IPS-18a (cell line): ENCODE data around the gene LMTK2.
A peak's percentile ranks its signal among the peaks of the same experiment; 100 is the strongest.

ENCODE experiments used
- H3K27ac ChIP-seq: one replicate; pipeline ENCODE4 v1.5.1; 2013; ENCODE audit warnings: low read length
- H3K27me3 ChIP-seq: one replicate; pipeline ENCODE4 v1.6.1; 2013; ENCODE audit warnings: mild to moderate bottlenecking, low read length; ENCODE audit not compliant: control insufficient read depth, insufficient read depth
- H3K36me3 ChIP-seq: one replicate; pipeline ENCODE4 v1.6.1; 2013; ENCODE audit warnings: low read depth, low read length; ENCODE audit not compliant: control insufficient read depth
- H3K4me1 ChIP-seq: one replicate; pipeline ENCODE4 v1.6.1; 2013; ENCODE audit warnings: low read depth, low read length; ENCODE audit not compliant: control insufficient read depth
- H3K4me3 ChIP-seq: one replicate; pipeline ENCODE4 v1.5.1; 2013; ENCODE audit warnings: low read length
- H3K9ac ChIP-seq: one replicate; pipeline ENCODE4 v1.6.1; 2013; ENCODE audit warnings: mild to moderate bottlenecking, low read length, moderate library complexity
- H3K9me3 ChIP-seq: one replicate; pipeline ENCODE4 v1.6.1; 2013; ENCODE audit warnings: low read depth, low read length; ENCODE audit not compliant: control insufficient read depth

Gene LMTK2

GRCh38 chr7:98106647-98107312, at the start of gene LMTK2:
LMTK2 (plus strand) TSS chr7:98106862; CDS start chr7:98107178, 316 bp downstream.
- H3K4me1 ChIP-seq: peaks cover 28% of the 10 kb centered on the region
- no peaks in the 10 kb centered on the region for H3K9me3 ChIP-seq
- peak within 1 kb of the TSS; percentile 83 for H3K4me3 ChIP-seq
- no peak within 1 kb of the TSS for H3K27ac ChIP-seq
- no peaks in the 10 kb centered on the region for H3K36me3 ChIP-seq
- H3K9ac ChIP-seq: peak within 1 kb of the TSS; percentile 63
- H3K27me3 ChIP-seq: no peaks in the 10 kb centered on the region

DNA sequence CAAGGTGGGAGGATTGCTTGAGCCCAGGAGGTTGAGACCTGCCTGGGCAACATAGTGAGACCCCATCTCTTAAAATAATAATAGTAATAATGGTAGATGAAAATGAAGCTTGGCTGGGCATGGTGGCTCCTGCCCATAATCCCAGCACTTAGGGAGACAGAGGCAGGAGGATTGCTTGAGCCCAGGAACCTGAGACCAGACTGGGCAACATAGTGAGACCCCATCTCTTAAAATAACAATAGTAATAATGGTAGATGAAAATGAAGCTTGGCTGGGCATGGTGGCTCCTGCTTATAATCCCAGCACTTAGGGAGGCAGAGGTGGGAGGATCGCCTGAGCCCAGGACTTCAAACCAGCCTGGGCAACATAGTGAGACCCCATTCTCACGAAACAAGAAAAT, 49.5 kb upstream of the LMTK2 start:
- H3K36me3 ChIP-seq: no peaks in the 10 kb centered on the region
- H3K27me3 ChIP-seq: no peaks in the 10 kb centered on the region
- H3K4me1 ChIP-seq: no peaks in the 10 kb centered on the region
- H3K9ac ChIP-seq: no peak overlapping the region
- no peak overlapping the region for H3K4me3 ChIP-seq
- no peak overlapping the region for H3K27ac ChIP-seq
- H3K9me3 ChIP-seq: no peaks in the 10 kb centered on the region

DNA sequence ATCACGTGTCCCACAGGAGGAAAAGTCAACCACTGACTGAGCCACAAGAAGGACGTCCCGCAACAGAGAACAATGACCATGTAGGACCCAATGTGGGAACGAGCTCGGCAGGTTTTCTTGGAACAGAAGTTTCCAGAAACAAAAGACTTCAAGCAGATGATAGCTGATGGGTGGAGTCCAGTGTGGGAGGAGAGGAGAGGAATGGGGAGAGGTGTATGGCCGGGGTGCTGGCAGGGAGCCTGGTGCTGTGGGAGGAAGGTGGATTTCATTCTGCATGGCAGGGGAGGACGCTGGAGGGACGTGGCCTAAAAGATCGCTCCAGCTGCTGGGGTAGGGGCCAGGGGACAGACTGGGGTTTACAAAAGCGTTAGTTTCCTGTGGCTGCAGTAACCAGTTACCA, 48.5 kb upstream of the LMTK2 start:
- Histone ChIP-seq H3K4me3 (no peak overlapping the region), H3K9me3 (no peaks in the 10 kb centered on the region), H3K27me3 (no peaks in the 10 kb centered on the region), H3K4me1 (no peaks in the 10 kb centered on the region), H3K27ac (no peak overlapping the region), H3K9ac (no peak overlapping the region), H3K36me3 (no peaks in the 10 kb centered on the region)

GRCh38 chr7:98064233-98064632, 42.4 kb upstream of the LMTK2 start:
- Histone ChIP-seq H3K27me3 (no peaks in the 10 kb centered on the region), H3K9ac (no peak overlapping the region), H3K36me3 (no peaks in the 10 kb centered on the region), H3K9me3 (no peaks in the 10 kb centered on the region), H3K4me1 (no peaks in the 10 kb centered on the region), H3K27ac (no peak overlapping the region), H3K4me3 (no peak overlapping the region)

DNA sequence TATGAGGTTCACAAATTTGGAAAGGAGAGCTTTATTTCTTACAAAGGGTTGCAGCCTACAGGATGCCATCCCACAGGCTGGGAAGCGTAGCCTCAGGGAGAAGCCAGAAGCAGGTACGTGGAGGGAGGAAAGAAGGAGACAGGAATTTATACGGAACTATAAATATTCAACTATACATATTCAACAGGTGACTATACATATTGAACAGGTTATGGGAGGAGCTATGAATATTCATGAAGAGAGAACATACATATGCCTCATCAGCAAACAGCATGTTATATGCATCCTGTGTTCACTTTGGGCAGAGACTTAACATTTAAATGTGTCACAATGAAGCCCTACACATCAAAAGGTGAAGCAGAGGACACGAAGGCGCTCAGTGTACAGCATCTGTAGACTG, 40.5 kb upstream of the LMTK2 start:
- Histone ChIP-seq H3K36me3 (no peaks in the 10 kb centered on the region), H3K4me3 (no peak overlapping the region), H3K9ac (no peak overlapping the region), H3K4me1 (no peaks in the 10 kb centered on the region), H3K9me3 (no peaks in the 10 kb centered on the region), H3K27ac (no peak overlapping the region), H3K27me3 (no peaks in the 10 kb centered on the region)

DNA sequence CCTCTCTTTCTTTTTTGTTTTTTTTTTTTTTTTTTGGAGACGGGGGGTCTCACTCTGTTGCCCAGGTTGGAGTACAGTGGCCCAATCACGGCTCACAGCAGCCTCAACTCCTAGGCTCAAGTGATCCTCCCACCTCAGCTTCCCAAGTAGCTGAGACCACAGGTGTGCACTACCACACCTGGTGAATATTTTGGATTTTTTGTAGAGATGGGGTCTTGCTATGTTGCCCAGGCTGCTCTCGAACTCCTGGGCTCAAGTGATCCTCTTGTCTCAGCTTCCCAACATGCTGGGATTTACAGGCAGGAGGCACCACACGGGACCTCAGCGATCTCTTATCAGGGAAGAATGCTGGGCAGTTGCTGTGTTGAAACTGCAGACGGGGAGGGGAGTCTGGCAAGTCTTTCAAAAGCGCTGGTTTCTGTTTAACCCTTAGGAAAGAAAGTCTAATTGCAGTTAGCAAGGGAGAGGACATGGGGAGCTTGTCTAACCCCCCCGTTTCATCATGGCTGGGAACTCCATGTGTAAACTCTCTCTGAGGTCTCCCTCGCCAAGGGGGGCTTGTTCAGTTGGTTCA, 39.6 kb upstream of the LMTK2 start:
- Histone ChIP-seq H3K27ac (no peak overlapping the region), H3K36me3 (no peaks in the 10 kb centered on the region), H3K4me1 (no peaks in the 10 kb centered on the region), H3K9ac (no peak overlapping the region), H3K27me3 (no peaks in the 10 kb centered on the region), H3K9me3 (no peaks in the 10 kb centered on the region), H3K4me3 (no peak overlapping the region)

GRCh38 chr7:98073047-98073446, 33.6 kb upstream of the LMTK2 start:
- H3K36me3 ChIP-seq: no peaks in the 10 kb centered on the region
- H3K4me3 ChIP-seq: no peak overlapping the region
- H3K4me1 ChIP-seq: no peaks in the 10 kb centered on the region
- no peaks in the 10 kb centered on the region for H3K9me3 ChIP-seq
- H3K27ac ChIP-seq: no peak overlapping the region
- H3K9ac ChIP-seq: no peak overlapping the region
- H3K27me3 ChIP-seq: no peaks in the 10 kb centered on the region

DNA sequence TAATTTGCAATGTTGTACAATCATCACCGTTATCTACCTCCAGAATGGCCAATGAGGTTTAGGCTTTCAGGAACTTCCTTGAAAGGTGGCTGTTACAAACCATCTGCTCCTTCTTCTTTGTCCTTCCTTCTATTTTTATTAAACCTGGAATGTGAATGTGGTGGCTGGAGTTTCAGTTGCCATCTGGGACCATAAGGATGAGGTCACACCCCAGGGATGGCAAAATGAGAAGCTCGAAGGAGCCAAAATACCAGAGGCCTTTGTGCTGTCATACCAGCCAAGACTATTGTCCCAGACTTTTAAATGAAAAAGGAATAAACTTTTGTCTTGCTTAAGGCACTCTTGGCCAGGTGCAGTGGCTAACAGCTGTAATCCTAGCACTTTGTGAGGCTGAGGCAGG, 30.9 kb upstream of the LMTK2 start:
- Histone ChIP-seq H3K4me1 (no peaks in the 10 kb centered on the region), H3K4me3 (no peak overlapping the region), H3K27ac (no peak overlapping the region), H3K36me3 (no peaks in the 10 kb centered on the region), H3K27me3 (no peaks in the 10 kb centered on the region), H3K9ac (no peak overlapping the region), H3K9me3 (no peaks in the 10 kb centered on the region)

- H3K9ac ChIP-seq: no peak overlapping the region
- no peaks in the 10 kb centered on the region for H3K9me3 ChIP-seq
- H3K27me3 ChIP-seq: no peaks in the 10 kb centered on the region
- H3K27ac ChIP-seq: no peak overlapping the region
- no peaks in the 10 kb centered on the region for H3K36me3 ChIP-seq
- H3K4me1 ChIP-seq: no peaks in the 10 kb centered on the region
- no peak overlapping the region for H3K4me3 ChIP-seq
Observed at GRCh38 chr7:98077762-98078161, 28.9 kb upstream of the LMTK2 start.

DNA sequence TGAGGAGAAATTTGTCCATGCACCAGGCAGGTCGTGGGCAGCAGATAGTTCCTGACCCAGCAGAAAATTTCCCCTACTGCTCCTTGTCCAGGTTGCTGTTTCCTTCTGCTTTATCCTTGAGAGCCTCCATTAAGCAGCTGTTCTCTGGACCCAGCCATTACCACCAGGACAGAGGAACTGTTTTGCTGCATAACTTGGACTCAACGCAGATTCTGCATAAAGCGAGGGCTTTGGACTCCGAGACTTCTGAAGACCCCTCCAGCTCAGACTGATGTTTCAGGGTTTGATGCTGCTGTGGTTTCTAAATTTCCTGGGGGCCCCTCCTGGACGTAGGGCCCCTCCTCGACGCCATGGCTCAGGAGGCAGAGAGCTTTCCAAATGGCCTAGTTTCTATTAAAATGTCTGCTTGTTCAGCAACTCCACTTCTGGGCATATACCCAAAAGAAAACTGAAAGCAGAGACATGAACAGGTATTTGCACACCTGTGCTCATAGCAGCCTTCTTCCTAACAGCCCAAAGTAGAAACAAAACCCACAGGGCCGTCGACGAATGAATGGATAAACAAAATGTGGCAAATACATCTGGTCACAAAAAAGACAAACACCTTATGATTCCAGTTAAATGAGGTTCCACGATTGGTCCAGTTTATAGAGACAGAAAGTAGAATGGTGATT, 28.3 kb upstream of the LMTK2 start:
- H3K4me3 ChIP-seq: no peak overlapping the region
- H3K27ac ChIP-seq: no peak overlapping the region
- H3K9ac ChIP-seq: no peak overlapping the region
- no peaks in the 10 kb centered on the region for H3K36me3 ChIP-seq
- no peaks in the 10 kb centered on the region for H3K27me3 ChIP-seq
- H3K9me3 ChIP-seq: no peaks in the 10 kb centered on the region
- no peaks in the 10 kb centered on the region for H3K4me1 ChIP-seq

DNA sequence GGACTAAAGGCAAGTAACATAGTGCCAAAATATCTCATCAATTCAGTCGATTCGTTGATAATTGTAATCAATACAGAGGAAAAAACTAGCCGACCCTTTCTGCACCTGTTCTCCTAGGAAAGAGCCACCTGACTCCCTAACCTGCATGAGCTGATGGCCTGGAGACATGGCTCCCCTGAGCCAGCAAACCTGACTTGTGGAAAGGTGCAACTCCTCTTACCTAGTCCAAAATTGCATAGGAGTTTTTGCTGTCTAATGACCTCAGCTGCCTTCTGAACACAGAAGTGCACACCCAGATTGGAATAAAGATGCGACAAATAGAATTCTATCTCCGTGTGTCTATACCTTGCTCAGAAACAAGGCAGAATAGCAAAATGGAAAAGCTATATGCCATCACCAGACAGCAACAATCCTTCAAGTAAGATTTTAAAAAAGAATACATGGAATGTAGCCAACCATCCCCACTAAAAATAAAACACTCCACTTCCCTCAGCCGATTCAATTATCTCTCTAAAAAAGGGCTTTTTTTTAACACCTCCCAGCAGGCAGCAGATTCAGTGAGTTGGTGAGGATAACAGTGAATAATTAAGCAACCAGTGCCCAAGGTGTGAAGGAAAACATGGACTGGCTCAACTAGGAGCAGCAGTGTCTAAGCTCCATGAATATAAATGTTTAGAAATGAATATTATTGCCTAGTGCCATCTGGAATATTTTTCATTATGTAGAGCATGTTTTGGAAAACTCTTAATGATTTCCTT, 26.6 kb upstream of the LMTK2 start:
- Histone ChIP-seq H3K27ac (no peak overlapping the region), H3K27me3 (no peaks in the 10 kb centered on the region), H3K4me3 (no peak overlapping the region), H3K9me3 (no peaks in the 10 kb centered on the region), H3K9ac (no peak overlapping the region), H3K36me3 (no peaks in the 10 kb centered on the region), H3K4me1 (no peaks in the 10 kb centered on the region)
